Measurements from ENCODE around the gene DNAJC15.

DNA sequence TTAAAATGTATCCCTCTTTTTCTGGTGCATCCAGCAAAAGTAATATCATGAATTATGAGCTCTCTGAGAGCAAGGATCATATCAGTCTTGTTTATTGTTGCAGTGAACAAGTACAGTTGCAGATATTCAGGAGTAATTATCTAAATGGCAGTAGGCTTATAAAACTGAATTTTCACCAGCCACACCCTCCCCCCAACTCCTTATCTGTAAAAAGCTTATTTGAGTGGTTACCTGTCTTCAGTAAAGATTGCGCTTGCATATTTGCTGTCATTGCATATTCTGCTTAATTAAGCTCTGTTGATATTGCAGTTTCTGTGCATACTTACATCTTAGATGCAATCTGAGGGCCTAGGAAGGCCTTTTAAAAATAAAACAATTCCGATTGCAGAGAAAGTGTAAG lies 87.3 kb downstream of the DNAJC15 start:
- TF ChIP-seq POLR2A (IDR thresholded peaks at IDR 0.05), result no peak
- no peak for TF ChIP-seq EP300 (IDR thresholded peaks at IDR 0.05)
- TF ChIP-seq, protein P1, sequence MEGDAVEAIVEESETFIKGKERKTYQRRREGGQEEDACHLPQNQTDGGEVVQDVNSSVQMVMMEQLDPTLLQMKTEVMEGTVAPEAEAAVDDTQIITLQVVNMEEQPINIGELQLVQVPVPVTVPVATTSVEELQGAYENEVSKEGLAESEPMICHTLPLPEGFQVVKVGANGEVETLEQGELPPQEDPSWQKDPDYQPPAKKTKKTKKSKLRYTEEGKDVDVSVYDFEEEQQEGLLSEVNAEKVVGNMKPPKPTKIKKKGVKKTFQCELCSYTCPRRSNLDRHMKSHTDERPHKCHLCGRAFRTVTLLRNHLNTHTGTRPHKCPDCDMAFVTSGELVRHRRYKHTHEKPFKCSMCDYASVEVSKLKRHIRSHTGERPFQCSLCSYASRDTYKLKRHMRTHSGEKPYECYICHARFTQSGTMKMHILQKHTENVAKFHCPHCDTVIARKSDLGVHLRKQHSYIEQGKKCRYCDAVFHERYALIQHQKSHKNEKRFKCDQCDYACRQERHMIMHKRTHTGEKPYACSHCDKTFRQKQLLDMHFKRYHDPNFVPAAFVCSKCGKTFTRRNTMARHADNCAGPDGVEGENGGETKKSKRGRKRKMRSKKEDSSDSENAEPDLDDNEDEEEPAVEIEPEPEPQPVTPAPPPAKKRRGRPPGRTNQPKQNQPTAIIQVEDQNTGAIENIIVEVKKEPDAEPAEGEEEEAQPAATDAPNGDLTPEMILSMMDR (IDR thresholded peaks at IDR 0.05), result no peak
